SKM-1 (cell line): ENCODE measurements around the gene ASIC2.

ENCODE experiments used
- DNase-seq: peaks from one replicate; lab custom pipeline; 2025; ENCODE audit not compliant: unreplicated experiment; lab: John Stamatoyannopoulos, UW

ASIC2 gene

DNA sequence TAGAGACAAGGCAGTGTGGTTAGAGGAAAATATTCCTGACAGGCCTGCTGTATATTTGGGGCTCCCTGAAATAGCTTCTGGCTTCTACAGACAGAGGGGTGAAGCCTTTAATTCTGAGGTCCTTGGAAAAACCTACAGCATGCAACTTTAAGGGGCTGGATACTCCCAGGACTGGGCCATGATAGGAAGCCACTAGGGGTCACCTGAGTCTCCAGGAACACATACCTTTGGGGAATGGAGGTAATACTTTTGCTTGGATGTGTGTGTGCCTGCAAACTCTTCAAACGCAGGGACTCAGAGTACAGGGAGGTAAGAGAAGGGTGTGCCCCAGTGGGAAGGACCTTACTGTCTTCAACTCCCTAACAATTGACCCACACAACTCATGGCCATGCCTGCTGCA is 4.1 kb downstream of the ASIC2 start:
- DNase-seq, result no peak

- DNase-seq, result no peak
Measured at GRCh38 chr17:33287096-33287725, 5.9 kb downstream of the ASIC2 start.

- DNase-seq, result no peak
Measured at GRCh38 chr17:33285413-33285812, 7.7 kb downstream of the ASIC2 start.

DNA sequence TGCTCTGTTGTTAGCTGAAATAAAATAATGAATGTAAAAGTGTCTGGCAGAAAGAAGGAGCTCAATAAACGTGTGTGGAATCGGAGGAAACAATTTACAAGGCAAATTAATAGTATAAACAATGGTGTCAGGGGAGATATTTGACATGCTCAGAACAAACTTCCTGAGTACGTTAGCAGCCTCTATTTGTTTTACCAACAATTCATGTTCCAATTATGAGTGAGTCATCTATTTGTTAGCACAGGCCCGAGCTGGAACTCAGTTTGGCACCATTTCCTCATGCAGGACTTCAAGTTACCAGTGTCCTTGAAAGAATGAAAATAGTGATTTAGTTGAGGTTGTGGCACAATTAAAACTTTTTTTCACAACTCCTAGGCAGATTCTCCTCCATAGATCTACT is 9.1 kb downstream of the ASIC2 start:
- no peak for DNase-seq

DNA sequence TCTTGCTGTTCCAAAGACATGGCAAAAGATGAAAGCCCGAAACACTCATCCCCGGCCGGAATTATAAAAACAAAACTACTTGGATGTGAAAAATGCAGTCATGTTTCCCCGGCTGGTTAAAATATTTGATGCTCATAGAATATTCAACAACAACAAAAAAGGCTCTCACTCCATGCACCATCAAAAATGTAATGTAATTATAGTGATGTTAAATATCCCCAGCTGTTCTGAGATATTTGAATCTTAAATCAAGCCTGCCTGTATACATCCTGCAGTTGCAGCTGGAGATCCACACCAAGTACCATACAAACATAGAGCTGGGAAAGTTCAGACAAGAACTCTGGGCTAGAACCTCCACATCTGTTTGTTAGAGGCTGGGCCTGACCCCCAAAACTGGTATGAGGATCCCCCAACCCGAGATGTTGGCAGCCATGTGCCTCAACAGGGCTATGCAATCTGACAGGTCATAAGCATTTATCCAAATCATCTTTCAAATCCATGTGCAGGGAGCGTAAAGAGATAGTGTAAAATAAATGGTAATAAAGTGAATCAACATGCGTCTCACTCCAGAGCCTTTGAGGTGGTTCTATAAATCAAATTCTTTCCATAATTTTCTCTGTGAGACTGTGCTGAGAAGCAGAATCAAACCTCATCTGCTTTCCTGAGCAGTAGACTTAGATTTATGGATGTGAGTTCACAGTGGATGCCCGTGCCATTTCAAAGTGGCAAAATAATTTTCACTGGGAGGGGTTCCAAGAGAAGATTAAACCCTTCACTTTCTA is 12.7 kb downstream of the ASIC2 start:
- DNase-seq, result no peak

DNA sequence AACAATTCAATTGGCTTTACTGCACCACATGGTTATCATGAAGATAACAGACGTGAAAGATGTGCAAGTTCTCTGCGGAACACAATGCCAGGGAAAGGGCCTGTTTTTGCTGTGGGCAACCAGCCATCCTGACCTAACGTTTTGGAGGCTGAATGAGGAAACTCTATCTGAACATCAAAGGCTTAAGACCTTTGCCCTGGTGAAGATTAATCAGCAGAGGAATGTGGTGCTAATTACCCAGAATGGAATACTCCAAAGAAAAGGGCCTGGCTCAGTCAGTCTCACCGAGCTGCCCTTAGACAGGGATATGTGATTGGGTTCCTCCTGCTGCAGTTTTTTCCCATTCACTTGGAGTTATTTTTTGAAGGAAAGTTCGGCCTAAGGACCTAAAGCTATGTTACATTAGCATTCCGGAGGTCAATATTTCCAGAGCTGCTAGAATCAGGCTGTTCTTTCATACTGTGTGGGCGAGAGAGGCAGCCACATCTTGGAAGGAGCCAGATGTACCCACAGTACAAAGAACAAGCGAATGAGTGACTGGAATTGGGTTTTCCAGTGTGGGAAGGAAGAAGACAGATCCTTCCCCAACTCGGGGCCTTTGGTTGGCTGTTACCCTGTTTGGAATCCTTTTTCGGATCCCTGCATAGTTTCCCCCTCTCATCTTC is 15.5 kb downstream of the ASIC2 start:
- no peak for DNase-seq

- DNase-seq, result no peak
Measured at GRCh38 chr17:33273743-33274410, 19.2 kb downstream of the ASIC2 start.

DNA sequence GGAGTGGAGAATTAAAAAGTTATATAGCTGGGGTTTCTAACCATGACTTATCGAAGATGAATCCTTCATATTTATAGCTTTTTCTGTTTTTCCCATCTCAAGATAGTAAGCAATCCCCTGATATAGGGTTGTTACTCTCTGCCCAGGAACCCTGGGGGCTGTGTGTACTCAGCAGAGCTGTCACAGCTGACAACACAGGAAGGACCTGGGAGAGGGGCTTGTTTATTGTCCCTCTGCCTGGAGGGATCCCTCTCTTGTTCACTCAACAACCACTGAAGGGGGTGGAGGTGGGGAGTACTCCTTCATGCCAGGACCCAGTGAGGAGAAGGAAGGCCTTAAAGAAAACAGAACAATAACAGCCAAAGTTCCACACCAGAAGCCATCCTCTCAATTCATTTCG is 19.8 kb downstream of the ASIC2 start:
- no peak for DNase-seq

DNA sequence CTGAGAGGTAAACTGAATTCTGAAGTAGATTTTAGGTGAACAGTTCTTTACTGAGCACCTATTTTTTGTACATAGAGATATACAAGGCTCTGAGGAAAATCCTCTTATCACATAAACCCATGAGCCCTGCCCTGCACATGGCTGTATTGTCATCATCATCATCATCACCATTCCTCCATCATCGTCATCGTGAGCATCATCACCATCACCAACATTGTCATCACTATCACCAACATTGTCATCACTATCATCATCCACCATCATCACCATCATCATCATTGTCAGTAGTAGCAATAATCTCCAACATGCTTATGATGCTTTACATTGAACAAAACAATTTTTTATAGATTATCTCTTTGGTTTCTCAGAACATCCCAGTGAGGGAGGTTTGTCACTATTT is 20.7 kb downstream of the ASIC2 start:
- DNase-seq, result no peak

DNA sequence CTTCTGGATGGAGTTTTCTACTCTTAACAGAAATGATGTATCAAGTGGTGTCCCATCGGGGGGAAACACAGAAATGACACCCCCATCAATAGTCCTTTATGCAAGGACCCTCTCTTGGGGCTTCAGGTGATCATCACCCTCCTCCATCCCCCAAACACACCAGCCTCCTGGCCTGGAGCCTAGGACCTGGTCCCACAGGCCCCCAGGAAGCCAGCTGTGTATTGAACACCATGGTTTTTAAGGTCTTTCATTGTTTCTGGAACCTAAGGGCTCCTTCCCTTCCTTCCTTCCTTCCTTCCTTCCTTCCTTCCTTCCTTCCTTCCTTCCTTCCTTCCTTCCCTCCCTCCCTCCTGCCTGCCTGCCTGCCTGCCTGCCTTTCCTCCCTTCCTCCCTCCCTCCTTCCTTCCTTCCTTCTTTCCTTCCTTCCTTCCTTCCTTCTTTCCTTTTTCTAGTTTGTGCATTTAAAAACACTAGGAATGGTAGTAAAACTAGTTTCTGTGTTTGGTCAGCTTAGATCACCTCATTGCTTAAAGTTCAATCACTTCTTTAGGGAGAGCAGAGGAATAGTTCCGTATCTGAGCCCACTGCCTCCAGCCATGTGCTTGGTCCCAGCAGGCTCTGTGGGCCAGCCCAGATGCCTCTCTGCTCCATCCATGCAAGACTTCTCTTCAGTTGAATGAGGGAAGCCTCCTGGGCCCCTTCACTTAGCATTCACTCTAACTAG is 23.6 kb downstream of the ASIC2 start:
- DNase-seq, result no peak

DNA sequence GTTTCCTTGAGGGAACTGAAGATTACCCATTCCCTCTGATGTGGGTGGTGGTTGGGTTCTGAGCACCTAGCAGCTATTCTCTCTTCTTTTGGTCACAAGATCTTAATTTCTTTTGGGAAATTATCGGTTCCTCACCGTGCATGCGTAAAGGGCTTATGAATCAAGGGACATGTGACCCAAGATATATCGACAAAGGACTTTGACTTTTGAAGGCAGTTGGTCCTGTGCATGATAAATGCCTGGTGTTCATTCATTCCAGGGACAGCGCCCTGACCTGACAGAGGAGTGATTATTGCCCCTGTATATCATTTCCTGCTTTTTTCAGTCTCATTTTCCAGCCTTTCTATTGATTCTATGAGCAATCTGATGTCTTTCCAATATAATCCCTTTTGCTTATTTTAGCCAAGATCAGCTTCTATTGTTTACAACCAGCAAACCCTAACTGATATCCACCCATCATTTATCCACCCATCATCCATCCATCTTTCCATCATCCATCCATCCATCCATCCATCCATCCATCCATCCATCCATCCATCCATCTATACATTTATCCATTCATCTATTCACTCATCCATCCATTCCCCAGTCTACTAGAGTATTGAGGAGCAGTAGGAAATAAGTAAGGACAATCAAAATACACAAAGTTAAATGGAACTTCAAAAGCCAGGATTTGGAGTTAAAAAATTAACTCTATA is 25.1 kb downstream of the ASIC2 start:
- no peak for DNase-seq

GRCh38 chr17:33267271-33267790 is 25.8 kb downstream of the ASIC2 start:
- DNase-seq, result no peak

DNA sequence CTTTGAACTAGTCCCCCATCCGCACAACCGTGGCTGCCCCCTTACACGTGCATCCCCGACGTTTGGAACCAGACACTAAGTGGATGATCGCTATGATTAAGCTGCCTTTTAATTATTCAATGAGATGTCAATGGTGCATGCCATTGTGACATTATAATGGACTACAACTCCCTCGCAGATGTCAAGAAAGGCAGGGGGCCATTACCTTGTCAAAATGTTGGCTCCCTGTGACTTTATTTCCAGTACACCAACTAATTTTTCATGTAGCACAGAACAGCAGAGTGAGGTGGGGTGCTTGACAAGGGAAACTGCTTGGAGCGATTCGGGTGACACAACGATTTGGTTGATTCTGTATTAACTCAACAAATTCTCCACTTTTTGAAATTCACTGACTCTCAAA is 26.5 kb downstream of the ASIC2 start:
- DNase-seq, result no peak

DNA sequence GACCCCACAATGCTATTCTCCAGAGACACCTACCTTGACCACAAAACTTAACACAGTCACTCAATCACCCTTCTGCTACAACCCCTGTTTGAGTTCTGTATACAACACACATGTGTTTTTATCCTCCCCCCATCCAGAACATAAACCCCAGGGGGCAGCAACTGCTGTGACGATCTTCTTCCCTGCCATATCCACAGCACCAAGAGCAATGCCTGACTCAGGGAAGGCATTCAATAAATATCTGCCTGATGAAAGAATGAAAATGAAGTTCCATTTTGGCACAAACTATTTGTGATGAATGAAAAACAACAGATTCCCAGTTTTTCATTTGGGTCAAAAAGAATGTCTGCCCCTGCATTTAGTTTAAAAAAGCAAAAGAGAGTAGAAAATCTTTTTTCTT is 27.0 kb downstream of the ASIC2 start:
- DNase-seq, result no peak

GRCh38 chr17:33263396-33263795 is 29.7 kb downstream of the ASIC2 start:
- DNase-seq, result no peak

GRCh38 chr17:33262266-33263123 is 30.6 kb downstream of the ASIC2 start:
- no peak for DNase-seq

- DNase-seq, result no peak
Measured at GRCh38 chr17:33261820-33262219, 31.3 kb downstream of the ASIC2 start.

- DNase-seq, result no peak
Measured at GRCh38 chr17:33260638-33261037, 32.5 kb downstream of the ASIC2 start.

DNA sequence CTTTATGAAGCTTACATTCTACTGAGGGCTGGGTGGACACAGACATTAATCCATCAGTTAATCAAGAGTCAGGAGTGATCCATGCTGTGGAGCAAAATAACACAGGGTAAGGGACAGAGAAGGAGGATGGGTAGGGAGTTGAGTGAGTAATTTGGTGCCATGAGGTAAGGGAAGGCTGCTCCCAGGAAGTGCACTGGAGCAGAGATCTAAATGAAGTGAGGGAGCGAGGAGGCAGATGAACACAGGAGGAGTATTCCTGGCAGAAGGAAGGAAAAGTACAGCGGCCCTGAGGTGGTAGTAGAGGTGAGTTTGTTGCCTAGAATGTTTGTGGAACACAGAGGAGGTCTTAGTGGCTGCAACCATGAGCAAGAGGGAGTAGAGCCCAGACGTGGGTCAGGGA is 34.8 kb downstream of the ASIC2 start:
- no peak for DNase-seq
